ENCODE measurements around the gene DVL3. TPM values are rescaled to one million over a fixed set of nuclear protein-coding genes. Genes with fewer than 3 reads are reported as not detected.
A peak's percentile ranks its signal among the peaks of the same experiment; 100 is the strongest.
"Not testable (repeated sequence)": the region's sequence is repeated elsewhere in the genome, so short reads cannot be mapped to it uniquely, and the experiment has no call there.

DVL3 gene
- total RNA-seq, 1 donor from 2014 or later, result 102 TPM

- not testable (repeated sequence) for DNase-seq (ENCODE audit: low spot score)
Observed at GRCh38 chr3:184149770-184150169, 5.4 kb upstream of the DVL3 start.

GRCh38 chr3:184155644-184156521, 706 bp downstream of the DVL3 start:
- H3K36me3 Mint-ChIP-seq (ENCODE audit: low read depth), result no peaks in the 10 kb centered on the region
- H3K9me3 Mint-ChIP-seq (ENCODE audit: low read depth), result no peaks in the 10 kb centered on the region
- H3K4me3 Mint-ChIP-seq (ENCODE audit: unreplicated experiment), result peak overlapping the region; percentile 97
- H3K4me1 Mint-ChIP-seq (ENCODE audit: low read depth), result peaks cover 48% of the 10 kb centered on the region
- no peak for TF ChIP-seq CTCF (IDR thresholded peaks at IDR 0.05)
- no peaks in the 10 kb centered on the region for H3K27me3 Mint-ChIP-seq (ENCODE audit: low read depth)
- H3K27ac Mint-ChIP-seq (ENCODE audit: unreplicated experiment), result peak overlapping the region; percentile 91
- DNase-seq (ENCODE audit: low spot score), result no peak

More at GRCh38 chr3:184149770-184150169, 5.4 kb upstream of the DVL3 start:
- not testable (repeated sequence) for H3K9me3 Mint-ChIP-seq (ENCODE audit: low read depth); H3K27me3 Mint-ChIP-seq (ENCODE audit: low read depth); H3K4me3 Mint-ChIP-seq (ENCODE audit: unreplicated experiment); H3K36me3 Mint-ChIP-seq (ENCODE audit: low read depth)
- Mint-ChIP-seq H3K4me1 (ENCODE audit: low read depth) (peaks cover 25% of the 10 kb centered on the region), H3K27ac (ENCODE audit: unreplicated experiment) (peak overlapping the region; percentile 18)
- peak; percentile 66 for TF ChIP-seq CTCF (IDR thresholded peaks at IDR 0.05)

GRCh38 chr3:184156522-184156955, 1.4 kb downstream of the DVL3 start:
- peak overlapping the region; percentile 91 for H3K27ac Mint-ChIP-seq (ENCODE audit: unreplicated experiment)
- DNase-seq (ENCODE audit: low spot score), result no peak
- H3K9me3 Mint-ChIP-seq (ENCODE audit: low read depth), result no peaks in the 10 kb centered on the region
- H3K4me3 Mint-ChIP-seq (ENCODE audit: unreplicated experiment), result peak overlapping the region; percentile 97
- H3K4me1 Mint-ChIP-seq (ENCODE audit: low read depth), result peaks cover 55% of the 10 kb centered on the region
- no peaks in the 10 kb centered on the region for H3K27me3 Mint-ChIP-seq (ENCODE audit: low read depth)
- peaks cover 1% of the 10 kb centered on the region for H3K36me3 Mint-ChIP-seq (ENCODE audit: low read depth)
- no peak for TF ChIP-seq CTCF (IDR thresholded peaks at IDR 0.05)

GRCh38 chr3:184157206-184157605, 2.0 kb downstream of the DVL3 start:
- peaks cover 1% of the 10 kb centered on the region for H3K36me3 Mint-ChIP-seq (ENCODE audit: low read depth)
- H3K4me1 Mint-ChIP-seq (ENCODE audit: low read depth), result peaks cover 61% of the 10 kb centered on the region
- TF ChIP-seq CTCF (IDR thresholded peaks at IDR 0.05), result no peak
- peak overlapping the region; percentile 91 for H3K27ac Mint-ChIP-seq (ENCODE audit: unreplicated experiment)
- peak overlapping the region; percentile 97 for H3K4me3 Mint-ChIP-seq (ENCODE audit: unreplicated experiment)
- DNase-seq (ENCODE audit: low spot score), result no peak
- H3K9me3 Mint-ChIP-seq (ENCODE audit: low read depth), result no peaks in the 10 kb centered on the region
- no peaks in the 10 kb centered on the region for H3K27me3 Mint-ChIP-seq (ENCODE audit: low read depth)

- no peak for DNase-seq (ENCODE audit: low spot score)
- peak overlapping the region; percentile 35 for H3K4me3 Mint-ChIP-seq (ENCODE audit: unreplicated experiment)
- no peaks in the 10 kb centered on the region for H3K27me3 Mint-ChIP-seq (ENCODE audit: low read depth)
- no peak for TF ChIP-seq CTCF (IDR thresholded peaks at IDR 0.05)
- H3K9me3 Mint-ChIP-seq (ENCODE audit: low read depth), result no peaks in the 10 kb centered on the region
- H3K36me3 Mint-ChIP-seq (ENCODE audit: low read depth), result peaks cover 1% of the 10 kb centered on the region
- peak overlapping the region; percentile 71 for H3K27ac Mint-ChIP-seq (ENCODE audit: unreplicated experiment)
- H3K4me1 Mint-ChIP-seq (ENCODE audit: low read depth), result peaks cover 60% of the 10 kb centered on the region
Observed at GRCh38 chr3:184158404-184158803, 3.2 kb downstream of the DVL3 start.
